PFSK-1 (cell line): ENCODE measurements around the gene PDE6A.

Experiments
- FOXP2 ChIP-seq: optimal IDR thresholded peaks from 2 replicates; pipeline ENCODE3; 2011; ENCODE audit warnings: borderline replicate concordance, control low read depth, inconsistent platforms; ENCODE audit not compliant: insufficient read depth; ENCODE audit errors: extremely low read length, extremely low read depth
- POLR2AphosphoS5 ChIP-seq: IDR thresholded peaks from 2 replicates; pipeline ENCODE4 v1.6.1; 2012; ENCODE audit warnings: low read depth, mild to moderate bottlenecking, control low read depth, low read length, moderate library complexity
- SIN3A ChIP-seq: IDR thresholded peaks from 2 replicates; pipeline ENCODE4 v1.6.1; 2012; ENCODE audit warnings: mild to moderate bottlenecking, low read length, moderate library complexity, borderline replicate concordance; ENCODE audit not compliant: insufficient read depth
- TAF1 ChIP-seq: IDR thresholded peaks from 2 replicates; pipeline ENCODE4 v1.6.1; 2012; ENCODE audit warnings: low read length, control low read depth, borderline replicate concordance; ENCODE audit not compliant: insufficient read depth
- TF ChIP-seq, protein P1 (sequence below), 2 experiments: IDR thresholded peaks; 2 replicates each; pipeline versions ENCODE4 v1.6.1 to v1.8.0; 2011 to 2012; ENCODE audit warnings: low read depth in 2 of 2, low read length in 2 of 2, control low read depth in 1 of 2, inconsistent platforms in 1 of 2, mild to moderate bottlenecking in 1 of 2, moderate library complexity in 1 of 2; ENCODE audit not compliant: insufficient read depth in 1 of 2

DNA sequence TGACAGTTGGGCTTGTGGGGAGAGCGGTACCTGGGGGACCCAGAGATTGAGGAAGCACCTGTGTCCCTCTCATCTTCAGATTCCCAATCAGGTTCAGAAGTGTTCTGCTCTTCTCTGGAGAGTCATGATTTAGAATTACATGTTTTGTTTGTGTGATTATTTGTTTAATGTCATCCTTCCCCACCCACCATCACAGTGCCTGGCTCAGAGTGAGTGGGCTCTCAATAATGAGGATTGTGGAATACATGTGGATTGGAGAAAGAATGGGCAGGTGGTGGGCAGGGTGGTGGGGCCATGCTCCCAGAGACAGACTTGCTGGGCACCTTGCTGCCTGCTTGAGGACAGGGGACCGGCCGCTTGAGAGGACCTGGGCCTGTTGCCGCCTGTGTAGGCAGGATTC is 126.5 kb downstream of the PDE6A start:
- TF ChIP-seq, protein P1, sequence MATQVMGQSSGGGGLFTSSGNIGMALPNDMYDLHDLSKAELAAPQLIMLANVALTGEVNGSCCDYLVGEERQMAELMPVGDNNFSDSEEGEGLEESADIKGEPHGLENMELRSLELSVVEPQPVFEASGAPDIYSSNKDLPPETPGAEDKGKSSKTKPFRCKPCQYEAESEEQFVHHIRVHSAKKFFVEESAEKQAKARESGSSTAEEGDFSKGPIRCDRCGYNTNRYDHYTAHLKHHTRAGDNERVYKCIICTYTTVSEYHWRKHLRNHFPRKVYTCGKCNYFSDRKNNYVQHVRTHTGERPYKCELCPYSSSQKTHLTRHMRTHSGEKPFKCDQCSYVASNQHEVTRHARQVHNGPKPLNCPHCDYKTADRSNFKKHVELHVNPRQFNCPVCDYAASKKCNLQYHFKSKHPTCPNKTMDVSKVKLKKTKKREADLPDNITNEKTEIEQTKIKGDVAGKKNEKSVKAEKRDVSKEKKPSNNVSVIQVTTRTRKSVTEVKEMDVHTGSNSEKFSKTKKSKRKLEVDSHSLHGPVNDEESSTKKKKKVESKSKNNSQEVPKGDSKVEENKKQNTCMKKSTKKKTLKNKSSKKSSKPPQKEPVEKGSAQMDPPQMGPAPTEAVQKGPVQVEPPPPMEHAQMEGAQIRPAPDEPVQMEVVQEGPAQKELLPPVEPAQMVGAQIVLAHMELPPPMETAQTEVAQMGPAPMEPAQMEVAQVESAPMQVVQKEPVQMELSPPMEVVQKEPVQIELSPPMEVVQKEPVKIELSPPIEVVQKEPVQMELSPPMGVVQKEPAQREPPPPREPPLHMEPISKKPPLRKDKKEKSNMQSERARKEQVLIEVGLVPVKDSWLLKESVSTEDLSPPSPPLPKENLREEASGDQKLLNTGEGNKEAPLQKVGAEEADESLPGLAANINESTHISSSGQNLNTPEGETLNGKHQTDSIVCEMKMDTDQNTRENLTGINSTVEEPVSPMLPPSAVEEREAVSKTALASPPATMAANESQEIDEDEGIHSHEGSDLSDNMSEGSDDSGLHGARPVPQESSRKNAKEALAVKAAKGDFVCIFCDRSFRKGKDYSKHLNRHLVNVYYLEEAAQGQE (IDR thresholded peaks at IDR 0.05; ENCODE audit: insufficient read depth in 1 of 2, low read depth in 2 of 2, low read length in 2 of 2): no peak
- no peak for TF ChIP-seq TAF1
- TF ChIP-seq POLR2AphosphoS5: no peak
- no peak for TF ChIP-seq SIN3A
- TF ChIP-seq FOXP2: no peak
